Measurements from ENCODE around the gene ANKRD33.
A peak's percentile ranks its signal among the peaks of the same experiment; 100 is the strongest.

The ANKRD33 gene

DNA sequence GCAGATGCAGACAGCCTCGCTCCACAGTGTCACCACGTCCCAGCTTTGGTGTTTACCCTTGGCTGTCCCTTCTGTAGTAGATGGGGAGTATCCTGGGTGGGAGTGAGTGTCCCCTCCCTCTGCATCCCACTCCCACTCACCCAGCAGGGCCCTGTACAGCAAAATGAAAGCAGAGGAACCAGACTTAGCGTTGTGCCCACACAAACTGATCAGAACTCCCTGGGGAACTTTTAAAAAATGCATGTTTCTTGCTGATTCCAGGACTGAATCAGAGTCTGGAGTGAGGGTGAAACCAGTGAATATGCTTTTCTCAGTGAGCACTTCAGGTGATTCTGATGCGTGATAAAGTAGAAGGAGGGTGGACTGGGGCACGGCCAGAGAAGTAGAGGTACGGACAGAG is 22.3 kb downstream of the ANKRD33 start:
- no peak overlapping the region for H3K4me3 ChIP-seq (ENCODE audit: low read depth, low read length)
- TF ChIP-seq, protein P1, sequence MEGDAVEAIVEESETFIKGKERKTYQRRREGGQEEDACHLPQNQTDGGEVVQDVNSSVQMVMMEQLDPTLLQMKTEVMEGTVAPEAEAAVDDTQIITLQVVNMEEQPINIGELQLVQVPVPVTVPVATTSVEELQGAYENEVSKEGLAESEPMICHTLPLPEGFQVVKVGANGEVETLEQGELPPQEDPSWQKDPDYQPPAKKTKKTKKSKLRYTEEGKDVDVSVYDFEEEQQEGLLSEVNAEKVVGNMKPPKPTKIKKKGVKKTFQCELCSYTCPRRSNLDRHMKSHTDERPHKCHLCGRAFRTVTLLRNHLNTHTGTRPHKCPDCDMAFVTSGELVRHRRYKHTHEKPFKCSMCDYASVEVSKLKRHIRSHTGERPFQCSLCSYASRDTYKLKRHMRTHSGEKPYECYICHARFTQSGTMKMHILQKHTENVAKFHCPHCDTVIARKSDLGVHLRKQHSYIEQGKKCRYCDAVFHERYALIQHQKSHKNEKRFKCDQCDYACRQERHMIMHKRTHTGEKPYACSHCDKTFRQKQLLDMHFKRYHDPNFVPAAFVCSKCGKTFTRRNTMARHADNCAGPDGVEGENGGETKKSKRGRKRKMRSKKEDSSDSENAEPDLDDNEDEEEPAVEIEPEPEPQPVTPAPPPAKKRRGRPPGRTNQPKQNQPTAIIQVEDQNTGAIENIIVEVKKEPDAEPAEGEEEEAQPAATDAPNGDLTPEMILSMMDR (IDR thresholded peaks at IDR 0.05; ENCODE audit: borderline replicate concordance, insufficient read depth, low read depth, low read length), result no peak

DNA sequence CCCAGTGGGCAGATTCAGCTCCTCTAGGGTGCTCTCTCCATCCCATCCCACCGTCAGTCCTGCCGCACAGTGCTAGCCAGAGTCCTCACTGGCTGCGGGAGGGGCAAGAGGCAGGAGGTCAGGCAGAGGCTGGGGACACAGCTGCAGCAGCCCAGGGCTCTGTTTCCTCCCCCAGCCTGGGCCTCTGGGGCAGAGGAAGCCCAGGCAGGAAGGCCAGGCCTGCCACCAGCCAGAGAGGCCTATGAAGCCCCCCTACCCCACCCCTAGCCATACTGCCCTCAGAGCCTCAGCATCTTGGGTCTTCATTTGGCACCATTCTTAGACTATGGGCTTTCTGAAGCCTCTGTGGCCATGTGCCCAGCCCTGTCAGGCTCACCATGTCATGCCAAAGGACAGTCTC is 22.8 kb downstream of the ANKRD33 start:
- H3K4me3 ChIP-seq (ENCODE audit: low read depth, low read length), result no peak overlapping the region
- TF ChIP-seq, protein P1 (IDR thresholded peaks at IDR 0.05; ENCODE audit: borderline replicate concordance, insufficient read depth, low read depth, low read length), result no peak

DNA sequence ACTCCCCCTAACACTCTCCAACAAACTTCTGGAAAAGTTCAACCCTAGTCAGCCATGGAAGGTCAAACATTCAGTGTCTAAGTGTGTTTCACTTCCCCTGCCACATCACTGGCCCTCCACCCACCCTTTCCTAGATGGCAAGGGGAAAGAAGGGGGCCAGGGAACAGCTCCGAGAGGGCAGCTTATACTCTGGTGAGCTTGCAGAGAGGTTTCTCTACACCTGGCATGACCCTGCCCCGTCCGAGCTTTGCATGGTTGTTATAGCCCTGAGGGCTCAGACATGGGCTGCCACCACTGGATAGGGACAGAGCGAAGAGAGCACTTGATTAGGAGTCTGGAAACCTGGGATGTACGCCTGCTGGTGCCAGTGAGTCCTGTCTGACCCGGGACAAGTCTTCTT is 23.4 kb downstream of the ANKRD33 start:
- no peak overlapping the region for H3K4me3 ChIP-seq (ENCODE audit: low read depth, low read length)
- TF ChIP-seq, protein P1 (IDR thresholded peaks at IDR 0.05; ENCODE audit: borderline replicate concordance, insufficient read depth, low read depth, low read length), result no peak

DNA sequence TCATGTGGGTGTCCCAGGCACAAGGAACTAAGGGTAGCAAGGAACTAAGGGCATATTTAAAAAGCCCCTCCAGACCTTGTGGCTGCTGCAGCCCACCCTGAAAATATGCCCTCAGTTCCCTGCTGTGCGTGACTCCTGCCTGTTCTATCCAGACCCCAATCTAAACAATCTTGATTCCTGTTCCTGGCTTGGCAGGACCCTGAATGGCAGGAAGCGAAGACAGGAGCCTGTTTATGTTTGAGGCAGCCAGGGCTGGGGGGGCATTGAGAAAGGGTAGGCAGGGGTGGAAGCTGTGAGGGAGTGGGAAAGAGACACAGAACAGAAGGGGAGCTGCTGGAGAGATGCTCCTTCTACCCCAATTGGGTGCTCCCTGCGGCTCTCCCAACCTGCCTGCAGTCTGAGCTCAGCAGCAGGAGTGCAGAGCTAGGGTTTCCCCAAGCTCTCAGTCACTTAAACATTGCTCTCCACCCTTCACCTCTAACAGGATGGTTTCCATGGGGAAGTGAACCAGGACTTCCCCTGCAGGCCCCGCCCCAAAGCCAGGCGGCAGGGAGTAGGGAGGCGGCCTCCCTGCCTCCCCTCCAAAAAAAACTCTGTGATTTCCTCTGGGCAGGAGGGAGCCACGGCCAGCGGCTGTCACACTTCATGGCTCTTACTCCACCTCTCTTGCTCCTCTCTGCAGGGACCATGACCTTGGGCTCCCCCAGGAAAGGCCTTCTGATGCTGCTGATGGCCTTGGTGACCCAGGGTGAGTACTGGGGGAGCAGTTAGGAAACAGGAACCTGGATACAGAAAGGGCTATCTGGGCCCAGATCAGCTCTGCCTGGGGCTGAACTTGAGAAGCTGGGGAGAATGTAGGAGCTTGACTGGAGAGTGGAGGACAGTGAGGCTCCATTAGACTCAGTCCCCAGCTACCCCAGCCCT is 24.1 kb downstream of the ANKRD33 start:
- TF ChIP-seq, protein P1 (IDR thresholded peaks at IDR 0.05; ENCODE audit: borderline replicate concordance, insufficient read depth, low read depth, low read length), result no peak
- H3K4me3 ChIP-seq (ENCODE audit: low read depth, low read length), result no peak overlapping the region

DNA sequence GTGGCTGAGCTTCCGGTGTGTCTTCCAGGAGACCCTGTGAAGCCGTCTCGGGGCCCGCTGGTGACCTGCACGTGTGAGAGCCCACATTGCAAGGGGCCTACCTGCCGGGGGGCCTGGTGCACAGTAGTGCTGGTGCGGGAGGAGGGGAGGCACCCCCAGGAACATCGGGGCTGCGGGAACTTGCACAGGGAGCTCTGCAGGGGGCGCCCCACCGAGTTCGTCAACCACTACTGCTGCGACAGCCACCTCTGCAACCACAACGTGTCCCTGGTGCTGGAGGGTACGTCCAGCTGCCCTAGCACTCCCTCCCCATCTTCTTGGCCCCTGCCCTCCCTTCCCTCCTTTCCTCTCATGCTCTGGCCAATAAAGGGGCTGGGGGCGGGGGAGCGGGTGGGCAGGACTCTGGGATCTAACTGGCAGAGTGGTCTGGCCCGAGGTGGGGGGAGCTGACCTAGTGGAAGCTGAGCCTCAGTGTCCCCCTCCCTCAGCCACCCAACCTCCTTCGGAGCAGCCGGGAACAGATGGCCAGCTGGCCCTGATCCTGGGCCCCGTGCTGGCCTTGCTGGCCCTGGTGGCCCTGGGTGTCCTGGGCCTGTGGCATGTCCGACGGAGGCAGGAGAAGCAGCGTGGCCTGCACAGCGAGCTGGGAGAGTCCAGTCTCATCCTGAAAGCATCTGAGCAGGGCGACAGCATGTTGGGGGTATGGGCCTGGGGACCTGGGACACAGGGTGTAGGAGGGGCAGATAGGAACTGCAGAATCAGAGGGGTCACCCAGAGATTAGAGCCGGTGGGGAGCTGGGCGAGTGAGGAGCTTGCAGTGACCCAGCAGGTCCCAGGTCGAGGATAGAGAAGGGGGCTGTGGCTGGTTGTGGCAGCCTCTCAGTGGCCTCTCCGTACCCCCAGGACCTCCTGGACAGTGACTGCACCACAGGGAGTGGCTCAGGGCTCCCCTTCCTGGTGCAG is 25.4 kb downstream of the ANKRD33 start:
- no peak overlapping the region for H3K4me3 ChIP-seq (ENCODE audit: low read depth, low read length)
- TF ChIP-seq, protein P1 (IDR thresholded peaks at IDR 0.05; ENCODE audit: borderline replicate concordance, insufficient read depth, low read depth, low read length), result peak; percentile 38; the same call in 1 of the 2 replicates

DNA sequence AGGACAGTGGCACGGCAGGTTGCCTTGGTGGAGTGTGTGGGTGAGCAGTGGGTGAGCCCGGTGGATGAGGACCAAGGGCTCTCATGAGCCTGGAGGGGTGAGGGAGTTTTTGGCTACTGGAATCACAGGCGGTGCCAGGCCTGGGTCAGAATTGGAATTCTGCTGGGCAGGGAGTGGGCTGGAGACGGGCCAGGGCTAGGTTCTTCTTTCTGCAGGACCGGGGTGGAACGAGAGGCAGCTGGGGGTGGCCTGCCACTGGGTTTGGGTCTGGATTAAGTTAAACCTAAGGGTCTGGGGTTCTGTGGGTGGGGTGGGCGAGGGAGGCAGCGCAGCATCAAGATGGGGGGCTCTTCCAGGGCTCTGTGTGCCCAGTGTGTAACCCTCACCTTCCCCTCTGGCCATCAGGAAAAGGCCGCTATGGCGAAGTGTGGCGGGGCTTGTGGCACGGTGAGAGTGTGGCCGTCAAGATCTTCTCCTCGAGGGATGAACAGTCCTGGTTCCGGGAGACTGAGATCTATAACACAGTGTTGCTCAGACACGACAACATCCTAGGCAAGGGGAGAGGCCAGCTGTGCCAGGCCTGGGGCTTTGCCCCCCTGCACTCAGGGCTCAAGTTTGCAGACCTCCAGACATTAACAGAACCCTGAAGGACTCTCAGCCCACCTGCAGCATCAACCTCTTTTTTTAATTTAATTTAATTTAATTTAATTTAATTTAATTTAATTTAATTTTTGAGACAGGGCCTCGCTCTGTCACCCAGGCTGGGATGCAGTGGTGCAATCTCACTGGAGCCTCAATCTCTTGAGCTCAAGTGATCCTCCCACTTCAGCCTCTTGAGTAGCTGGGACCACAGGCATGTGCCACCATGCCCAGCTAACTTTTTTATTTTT is 26.4 kb downstream of the ANKRD33 start:
- TF ChIP-seq, protein P1 (IDR thresholded peaks at IDR 0.05; ENCODE audit: borderline replicate concordance, insufficient read depth, low read depth, low read length), result no peak
- no peak overlapping the region for H3K4me3 ChIP-seq (ENCODE audit: low read depth, low read length)

Data from GM12875 (cell line).